ENCODE measurements around the gene C1QTNF8.
"Not testable (repeated sequence)": the region's sequence is repeated elsewhere in the genome, so short reads cannot be mapped to it uniquely, and the experiment has no call there.

Gene C1QTNF8

GRCh38 chr16:1093284-1094123 is 2.5 kb downstream of the C1QTNF8 start:
- FAIRE-seq = no peak
- TF ChIP-seq CTCF (IDR thresholded peaks at IDR 0.05; ENCODE audit: insufficient read depth, missing control alignments) = no peak
- DNase-seq (ENCODE audit: insufficient read length, low spot score) = no peak

GRCh38 chr16:1092685-1093283 is 3.3 kb downstream of the C1QTNF8 start:
- DNase-seq (ENCODE audit: insufficient read length, low spot score) = not testable (repeated sequence)

GRCh38 chr16:1091992-1092552 is 4.0 kb downstream of the C1QTNF8 start:
- no peak for TF ChIP-seq CTCF (IDR thresholded peaks at IDR 0.05; ENCODE audit: insufficient read depth, missing control alignments)
- DNase-seq (ENCODE audit: insufficient read length, low spot score) (no peak), FAIRE-seq (no peak)

More at GRCh38 chr16:1092685-1093283, 3.3 kb downstream of the C1QTNF8 start:
- not testable (repeated sequence) for FAIRE-seq

- FAIRE-seq (no peak), DNase-seq (ENCODE audit: insufficient read length, low spot score) (no peak)
- TF ChIP-seq CTCF (IDR thresholded peaks at IDR 0.05; ENCODE audit: insufficient read depth, missing control alignments) = no peak
Observed at GRCh38 chr16:1090620-1091587, 5.1 kb downstream of the C1QTNF8 start.

GRCh38 chr16:1089822-1090619 is 6.0 kb downstream of the C1QTNF8 start:
- TF ChIP-seq CTCF (IDR thresholded peaks at IDR 0.05; ENCODE audit: insufficient read depth, missing control alignments) = no peak
- DNase-seq (ENCODE audit: insufficient read length, low spot score) (no peak), FAIRE-seq (no peak)

GRCh38 chr16:1089439-1089821 is 6.6 kb downstream of the C1QTNF8 start:
- TF ChIP-seq CTCF (IDR thresholded peaks at IDR 0.05; ENCODE audit: insufficient read depth, missing control alignments) = no peak
- FAIRE-seq (no peak), DNase-seq (ENCODE audit: insufficient read length, low spot score) (no peak)

Data from D721Med (cell line).